ENCODE results near the gene MAP3K13.
"Not testable (repeated sequence)": the region's sequence is repeated elsewhere in the genome, so short reads cannot be mapped to it uniquely, and the experiment has no call there.

MAP3K13 gene

DNA sequence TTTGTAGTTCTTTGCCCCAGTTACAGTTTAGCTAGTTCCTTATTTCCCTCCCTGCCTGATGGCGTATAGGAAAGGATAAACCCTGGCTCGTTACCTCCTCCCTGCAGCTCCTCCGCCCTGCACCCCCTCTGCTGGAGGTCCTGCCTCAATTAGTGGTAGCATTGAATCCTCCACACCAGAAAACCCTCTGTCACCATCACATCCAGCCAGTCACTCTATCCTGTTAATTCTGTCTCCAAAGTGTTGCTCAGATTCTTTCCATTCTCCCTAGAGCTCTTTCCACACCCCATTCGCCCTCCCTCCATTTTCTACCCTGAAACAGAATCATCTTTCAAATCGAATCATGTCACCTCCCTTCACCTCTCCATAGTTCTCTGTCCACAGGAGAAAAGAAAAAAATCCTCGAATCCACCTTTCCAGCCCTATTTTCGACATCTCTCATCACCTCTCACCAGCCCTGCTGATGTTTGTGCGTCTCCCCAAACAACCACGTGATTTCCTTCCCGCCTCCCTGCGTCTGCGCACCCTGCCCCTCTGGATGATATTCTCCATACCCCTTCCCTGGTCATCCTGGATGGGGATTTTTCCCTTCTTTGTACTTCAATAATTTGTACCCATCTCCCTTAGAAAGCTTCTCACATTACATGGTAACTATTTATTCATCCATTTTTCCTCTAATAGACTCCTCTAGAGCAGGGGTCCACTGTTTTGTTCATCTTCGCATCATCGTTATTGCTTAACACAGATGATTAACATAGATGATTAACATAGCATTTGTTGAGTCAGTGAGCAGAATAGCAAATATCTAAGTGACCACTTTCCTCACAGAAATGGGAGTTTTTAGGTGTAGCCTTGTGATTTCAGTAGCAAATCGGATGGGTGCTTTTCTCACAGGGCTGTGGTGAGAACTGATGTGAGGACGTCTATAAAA, 37.1 kb downstream of the MAP3K13 start:
- DNase-seq, result no peak

GRCh38 chr3:185400866-185401265, 37.9 kb downstream of the MAP3K13 start:
- DNase-seq, result no peak

DNA sequence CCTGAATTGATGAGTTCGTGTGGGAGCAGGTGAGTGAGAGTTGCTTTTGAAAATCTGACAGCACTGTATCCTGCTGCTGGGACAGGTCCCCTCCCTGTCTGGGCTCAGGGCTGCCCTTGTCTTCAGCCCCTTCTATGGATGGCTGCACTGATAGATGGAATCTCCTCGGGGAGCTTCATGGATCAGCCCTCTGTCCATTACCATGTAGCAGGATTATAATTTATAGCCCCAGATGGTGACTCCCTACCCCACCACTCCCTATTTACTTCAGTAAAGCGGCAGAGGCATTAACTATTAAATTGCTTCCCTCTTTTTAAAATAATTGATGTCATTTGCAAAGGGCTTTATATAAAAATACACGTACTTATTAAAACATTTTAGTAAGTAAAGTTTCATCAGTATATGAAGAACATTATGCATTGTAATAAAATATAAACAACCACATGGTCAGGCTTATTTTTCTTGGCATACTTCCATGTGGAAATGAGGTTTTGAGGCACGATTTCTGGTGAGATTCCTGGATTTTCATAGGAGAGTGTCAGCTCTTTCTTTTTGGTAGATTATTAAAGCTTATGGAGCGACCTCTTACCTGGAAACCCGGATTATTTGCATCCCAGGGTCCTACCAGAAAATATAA, 38.5 kb downstream of the MAP3K13 start:
- DNase-seq, result peak; percentile 85

GRCh38 chr3:185402561-185402960, 39.6 kb downstream of the MAP3K13 start:
- peak; percentile 99 for DNase-seq

DNA sequence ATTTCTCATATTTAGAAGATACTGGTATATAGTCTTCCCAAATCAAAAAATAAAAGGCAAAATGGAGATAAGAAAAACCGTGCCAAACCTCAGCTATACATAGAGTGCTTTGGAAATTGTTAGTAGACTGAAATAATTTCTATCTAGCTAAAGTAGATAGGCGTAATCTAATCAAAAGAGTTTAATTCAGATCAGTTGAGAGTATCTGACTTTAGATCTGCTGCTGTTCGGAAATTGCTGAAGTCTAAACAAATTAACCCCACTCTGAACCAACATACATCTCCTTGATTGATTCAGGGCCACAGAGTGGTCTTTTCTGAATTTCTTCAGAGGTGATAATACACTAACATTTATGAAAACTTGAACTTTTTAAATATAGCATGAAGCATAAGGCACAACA, 40.1 kb downstream of the MAP3K13 start:
- DNase-seq, result no peak

DNA sequence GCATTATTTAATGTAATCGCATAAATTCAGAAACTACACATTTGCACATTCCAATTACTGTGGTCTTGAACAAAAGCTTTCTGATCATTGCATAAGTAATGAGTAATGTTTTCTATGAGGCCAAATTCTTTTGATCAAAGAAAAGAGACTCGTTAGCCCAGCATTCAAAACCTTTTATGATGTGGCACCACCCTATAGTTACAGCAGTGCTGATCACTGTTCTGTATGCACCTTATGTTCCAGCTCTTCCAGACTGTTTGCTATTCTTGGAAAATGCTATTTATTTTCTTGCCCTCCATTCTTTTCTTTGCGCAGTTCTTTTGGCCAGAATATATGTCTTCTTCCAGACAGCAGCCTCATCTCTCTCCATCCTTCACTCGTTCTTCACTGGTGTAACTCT, 42.3 kb downstream of the MAP3K13 start:
- no peak for DNase-seq

DNA sequence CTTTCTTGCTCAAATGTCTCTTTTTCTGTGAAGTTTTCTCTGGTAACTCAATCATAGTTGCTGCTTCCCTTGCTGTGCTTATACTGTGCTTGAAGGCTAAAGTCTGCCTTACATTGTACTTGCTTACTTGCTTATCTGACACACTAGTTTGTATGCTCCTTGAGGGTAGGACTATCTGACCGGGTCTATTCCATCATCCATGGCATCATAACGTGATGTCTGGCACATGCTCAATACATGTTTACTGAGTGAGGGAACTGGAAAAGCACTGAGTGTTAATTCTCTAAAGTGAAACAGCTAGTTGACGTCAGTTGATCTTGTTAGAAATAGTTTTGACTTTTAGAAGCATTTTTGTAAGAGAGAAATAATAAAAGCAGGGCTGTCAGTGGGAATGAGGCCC, 42.7 kb downstream of the MAP3K13 start:
- DNase-seq, result no peak

- no peak for DNase-seq
Measured at GRCh38 chr3:185406121-185406620, 43.2 kb downstream of the MAP3K13 start.

GRCh38 chr3:185409957-185410356, 47.0 kb downstream of the MAP3K13 start:
- DNase-seq, result peak; percentile 37

GRCh38 chr3:185411133-185411532, 48.2 kb downstream of the MAP3K13 start:
- DNase-seq, result no peak

DNA sequence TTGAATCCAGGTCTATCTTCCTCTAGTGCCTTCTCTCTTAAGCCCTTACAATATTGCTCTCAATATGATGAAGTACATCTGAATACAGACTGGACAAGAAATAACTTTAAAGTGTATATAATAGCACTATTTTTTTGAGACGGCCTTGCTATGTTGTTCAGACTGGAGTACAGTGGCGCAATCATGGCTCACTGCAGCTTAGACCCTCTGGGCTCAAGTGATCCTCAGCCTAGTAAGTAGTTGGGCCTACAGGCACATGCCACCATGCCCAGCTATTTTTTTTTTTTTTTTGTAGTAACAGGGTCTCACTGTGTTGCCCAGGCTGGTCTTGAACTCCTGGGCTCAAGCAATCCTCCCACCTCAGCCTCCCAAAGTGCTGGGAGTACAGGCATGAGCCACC, 53.6 kb downstream of the MAP3K13 start:
- no peak for DNase-seq

- not testable (repeated sequence) for DNase-seq
Measured at GRCh38 chr3:185418561-185418977, 55.6 kb downstream of the MAP3K13 start.

- peak; percentile 90 for DNase-seq
Measured at GRCh38 chr3:185420762-185421161, 57.8 kb downstream of the MAP3K13 start.

DNA sequence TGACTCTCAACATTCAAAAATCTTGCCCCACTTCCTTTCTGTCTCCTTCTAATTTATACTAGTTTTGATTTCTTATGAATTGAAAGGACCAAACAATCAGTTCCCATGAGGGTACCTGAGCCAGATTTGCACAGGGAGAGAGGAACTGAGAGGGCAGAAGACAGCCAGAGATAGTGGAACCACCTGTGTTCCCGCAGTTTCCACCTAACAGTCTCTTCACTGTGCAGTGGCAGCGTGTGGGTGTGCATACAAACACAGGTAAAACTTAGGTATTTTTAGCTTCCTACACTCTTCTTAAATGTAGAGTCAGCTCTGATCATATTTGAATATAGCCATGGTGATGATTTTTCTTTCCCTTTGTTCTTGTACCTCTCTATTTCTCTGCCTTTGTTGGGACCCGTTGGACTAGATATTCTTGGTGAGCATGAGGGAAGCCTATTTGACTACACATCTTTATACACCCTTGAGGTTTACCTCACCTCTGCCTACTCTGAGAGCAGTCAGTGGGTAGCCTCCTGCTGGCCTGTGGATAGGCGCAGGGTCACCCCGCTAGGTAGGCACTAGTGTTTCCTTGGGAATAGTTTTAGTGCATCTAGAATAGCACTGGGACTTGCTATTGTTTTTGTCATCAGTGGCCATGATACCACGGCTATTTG, 58.8 kb downstream of the MAP3K13 start:
- no peak for DNase-seq

DNA sequence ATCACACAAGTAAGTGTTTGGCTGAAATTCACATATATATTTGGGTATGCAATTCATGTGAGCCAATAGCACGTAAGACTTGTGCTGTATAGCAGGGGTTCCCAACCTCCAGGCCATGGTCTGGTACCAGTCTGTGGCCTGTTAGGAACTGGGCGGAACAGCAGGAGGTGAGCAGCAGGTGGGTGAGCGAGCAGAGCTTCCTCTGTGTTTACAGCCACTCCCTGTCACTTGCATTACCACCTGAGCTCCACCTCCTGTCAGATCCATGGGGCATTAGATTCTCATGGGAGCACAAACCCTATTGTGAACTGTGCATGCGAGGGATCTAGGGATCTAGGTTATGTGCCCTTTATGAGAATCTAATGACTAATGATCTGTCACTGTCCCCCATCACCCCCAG, 59.7 kb downstream of the MAP3K13 start:
- no peak for DNase-seq

- DNase-seq, result no peak
Measured at GRCh38 chr3:185423178-185423577, 60.2 kb downstream of the MAP3K13 start.

DNA sequence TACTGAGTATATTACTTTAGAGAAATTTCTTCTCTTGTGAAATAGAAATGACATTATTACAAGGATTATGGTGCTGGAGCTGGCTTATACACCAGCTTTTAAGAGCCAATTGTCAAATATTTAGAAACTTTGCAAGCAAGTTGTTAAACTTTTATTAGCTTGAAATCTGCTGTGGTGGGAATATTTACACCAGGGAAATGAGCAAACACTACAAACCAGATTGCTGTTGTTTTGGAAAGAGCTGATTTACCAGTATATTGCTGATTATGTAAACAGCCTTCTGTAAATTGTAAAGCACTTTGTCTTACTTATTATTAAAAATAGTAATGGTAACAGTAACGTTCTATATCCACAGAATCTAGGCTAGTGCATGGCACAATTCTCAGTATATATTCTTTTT, 61.5 kb downstream of the MAP3K13 start:
- DNase-seq, result no peak

- DNase-seq, result no peak
Measured at GRCh38 chr3:185430375-185430774, 67.4 kb downstream of the MAP3K13 start.

GRCh38 chr3:185439745-185440466, 77.0 kb downstream of the MAP3K13 start:
- peak; percentile 22 for DNase-seq

DNA sequence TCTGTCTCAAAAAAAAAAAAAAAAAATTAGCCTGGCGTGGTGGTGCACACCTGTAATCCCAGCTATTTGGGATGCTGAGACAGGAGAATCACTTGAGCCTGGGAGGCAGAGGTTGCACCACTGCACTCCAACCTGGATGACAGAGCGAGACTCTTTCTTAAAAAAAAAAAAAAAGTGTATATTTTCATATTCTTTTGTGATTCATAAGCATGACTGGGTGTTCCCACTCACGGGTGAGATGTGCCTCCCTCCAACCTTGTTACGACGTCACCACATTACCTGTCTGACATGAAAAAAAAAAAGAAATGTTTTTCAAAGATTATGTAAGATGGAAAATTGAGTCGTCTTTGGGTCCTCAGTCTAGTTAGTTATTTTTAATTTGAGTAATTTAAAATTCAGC, 79.1 kb downstream of the MAP3K13 start:
- DNase-seq, result no peak

DNA sequence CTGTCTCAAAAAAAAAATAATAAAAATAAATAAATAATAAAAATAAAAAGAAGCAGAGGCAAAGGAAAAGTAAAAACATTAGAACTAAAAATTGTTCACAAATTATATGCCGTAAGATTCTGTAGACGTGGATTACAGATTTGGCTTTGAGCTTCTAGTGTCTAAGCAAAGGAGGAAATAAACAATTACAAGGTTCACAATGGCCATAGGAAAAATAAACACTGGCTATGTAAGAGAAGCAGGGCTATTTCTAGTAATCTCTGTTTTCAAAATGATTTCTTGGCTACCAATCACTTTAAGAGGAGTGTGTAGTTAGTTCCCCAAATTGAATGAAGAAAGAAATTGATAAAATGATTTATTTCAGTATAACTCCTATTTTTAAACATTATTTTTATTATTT, 81.4 kb downstream of the MAP3K13 start:
- no peak for DNase-seq

- no peak for DNase-seq
Measured at GRCh38 chr3:185448107-185448506, 85.2 kb downstream of the MAP3K13 start.

DNA sequence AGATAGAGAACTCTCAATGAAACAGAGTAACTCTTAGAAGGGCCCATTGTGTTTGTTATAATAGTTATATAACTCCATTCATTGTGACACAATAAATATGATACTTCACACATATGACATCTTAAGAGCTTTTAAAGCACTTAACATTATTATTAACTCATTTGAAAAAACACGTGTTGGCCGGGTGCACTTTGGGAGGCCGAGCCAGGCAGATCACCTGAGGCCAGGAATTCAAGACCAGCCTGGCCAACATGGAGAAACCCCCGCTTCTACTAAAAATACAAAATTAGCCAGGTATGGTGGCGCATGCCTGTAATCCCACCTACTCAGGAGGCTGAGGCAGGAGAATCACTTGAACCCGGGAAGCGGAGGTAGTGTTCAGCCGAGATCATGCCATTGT, 88.5 kb downstream of the MAP3K13 start:
- not testable (repeated sequence) for DNase-seq

All from DMS 273 treated with DMSO at 0.1 percent for 48 hours (cell line).